Endodermal cell (in vitro differentiated cells): ENCODE data around the gene CD27. TPM values are rescaled to one million over a fixed set of nuclear protein-coding genes. Genes with fewer than 3 reads are reported as not detected.

Experiments
- DNase-seq: peaks from one replicate; pipeline ENCODE4 v3.0.0-alpha.2; 2017
- H3K27ac ChIP-seq: 2 replicates; pipeline ENCODE4 v1.5.1; 2013; ENCODE audit warnings: mild to moderate bottlenecking, low read depth, low read length, moderate library complexity
- H3K27me3 ChIP-seq: 2 replicates; pipeline ENCODE4 v1.6.1; 2013; ENCODE audit warnings: mild to moderate bottlenecking, low read length, moderate library complexity; ENCODE audit not compliant: insufficient read depth, control insufficient read depth, poor library complexity, severe bottlenecking
- H3K36me3 ChIP-seq: 2 replicates; pipeline ENCODE4 v1.7.0; 2013; ENCODE audit warnings: mild to moderate bottlenecking, low read length, moderate library complexity; ENCODE audit not compliant: control insufficient read depth, insufficient read depth
- H3K4me1 ChIP-seq: one replicate; pipeline ENCODE4 v1.7.0; 2013; ENCODE audit warnings: low read length; ENCODE audit not compliant: control insufficient read depth, insufficient read depth
- H3K4me3 ChIP-seq: 2 replicates; pipeline ENCODE4 v1.5.1; 2013; ENCODE audit warnings: mild to moderate bottlenecking, low read length, moderate library complexity
- H3K9ac ChIP-seq: 2 replicates; pipeline ENCODE4 v1.6.1; 2013; ENCODE audit warnings: mild to moderate bottlenecking, low read length, moderate library complexity; ENCODE audit not compliant: poor library complexity, severe bottlenecking; ENCODE audit errors: extremely low read depth
- H3K9me3 ChIP-seq: 2 replicates; pipeline ENCODE4 v1.6.1; 2013; ENCODE audit warnings: mild to moderate bottlenecking, low read length, moderate library complexity; ENCODE audit not compliant: control insufficient read depth
- H3K27ac Mint-ChIP-seq: 2 replicates; pipeline ENCODE4 v1.8.0; 2020; ENCODE audit warnings: mixed read lengths
- H3K27me3 Mint-ChIP-seq: 2 replicates; pipeline ENCODE4 v1.8.0; 2021; ENCODE audit warnings: mild to moderate bottlenecking, mixed read lengths; ENCODE audit not compliant: insufficient read depth
- H3K36me3 Mint-ChIP-seq: 2 replicates; pipeline ENCODE4 v1.8.0; 2020; ENCODE audit warnings: low read depth, mixed read lengths
- H3K4me1 Mint-ChIP-seq: 2 replicates; pipeline ENCODE4 v1.8.0; 2020; ENCODE audit warnings: mixed read lengths
- H3K4me3 Mint-ChIP-seq: 2 replicates; pipeline ENCODE4 v1.8.0; 2020; ENCODE audit warnings: mild to moderate bottlenecking, moderate library complexity, mixed read lengths
- H3K9me3 Mint-ChIP-seq: 2 replicates; pipeline ENCODE4 v1.8.0; 2020; ENCODE audit warnings: mild to moderate bottlenecking, mixed read lengths
- WGBS, 2 experiments: methylation state at CpG; one replicate each; pipeline versions ENCODE4 v1.1.5 to v1.1.7; 2013; ENCODE audit warnings: missing lambda C conversion rate in 2 of 2, mixed read lengths in 1 of 2; ENCODE audit not compliant: insufficient coverage in 1 of 2, insufficient read length in 1 of 2; 5-methylcytosine and 5-hydroxymethylcytosine counted together
- total RNA-seq, 2 donors: library from RNA; stranded (reverse); fragmentation: NEBNext Ultra II Directional in 1 of 2; extraction: Animal tissue kit (Norgen Biotek cat#: 25700) in 1 of 2; gene quantifications; 2 replicates in 1 of 2; 3 replicates in 1 of 2; pipeline ENCODE4 v1.2.1, GENCODE V29; 2021
- TF ChIP-seq, protein P1 (sequence below): fragments of 200-600 bp; sonication (generic); conservative IDR thresholded peaks from 2 replicates; pipeline ENCODE4 v1.5.0; 2021; ENCODE audit warnings: antibody characterized with exemption, mild to moderate bottlenecking

Gene CD27
- total RNA-seq, 2 donors from 2014 or later: 0.44 TPM; not detected in 1

DNA sequence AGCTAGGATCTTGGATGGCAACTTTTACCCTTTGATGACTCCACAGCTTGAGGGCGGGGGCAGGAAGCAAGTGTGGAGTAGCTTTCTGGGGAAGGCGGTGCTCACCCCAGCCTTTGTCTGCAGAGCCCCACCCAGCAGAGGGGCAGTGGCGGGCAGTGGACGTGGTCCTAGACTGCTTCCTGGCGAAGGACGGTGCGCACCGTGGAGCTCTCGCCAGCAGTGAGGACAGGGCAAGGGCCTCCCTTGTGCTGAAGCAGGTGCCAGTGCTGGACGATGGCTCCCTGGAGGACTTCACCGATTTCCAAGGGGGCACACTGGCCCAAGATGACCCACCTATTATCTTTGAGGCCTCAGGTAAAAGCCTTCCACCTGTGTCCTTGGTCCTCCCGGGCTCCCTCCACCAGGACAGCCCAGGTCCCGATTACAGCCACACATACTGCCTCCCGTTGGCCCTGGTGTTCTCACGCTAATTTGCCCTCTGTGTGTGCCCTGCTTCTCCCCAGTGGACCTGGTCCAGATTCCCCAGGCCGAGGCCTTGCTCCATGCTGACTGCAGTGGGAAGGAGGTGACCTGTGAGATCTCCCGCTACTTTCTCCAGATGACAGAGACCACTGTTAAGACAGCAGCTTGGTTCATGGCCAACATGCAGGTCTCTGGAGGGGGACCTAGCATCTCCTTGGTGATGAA, 8.3 kb downstream of the CD27 start:
- no peak for DNase-seq
- WGBS, 2 experiments: 95 to 96% methylated on average over 14 to 17 of the region's 17 CpGs
- Mint-ChIP-seq H3K27me3 (no peaks in the 10 kb centered on the region), H3K36me3 (no peaks in the 10 kb centered on the region), H3K9me3 (no peaks in the 10 kb centered on the region), H3K27ac (no peak overlapping the region), H3K4me3 (no peak overlapping the region), H3K4me1 (peaks cover 30% of the 10 kb centered on the region)
- no peak overlapping the region for H3K27ac ChIP-seq
- no peak overlapping the region for H3K4me3 ChIP-seq
- no peaks in the 10 kb centered on the region for H3K27me3 ChIP-seq
- H3K36me3 ChIP-seq: no peaks in the 10 kb centered on the region
- TF ChIP-seq, protein P1, sequence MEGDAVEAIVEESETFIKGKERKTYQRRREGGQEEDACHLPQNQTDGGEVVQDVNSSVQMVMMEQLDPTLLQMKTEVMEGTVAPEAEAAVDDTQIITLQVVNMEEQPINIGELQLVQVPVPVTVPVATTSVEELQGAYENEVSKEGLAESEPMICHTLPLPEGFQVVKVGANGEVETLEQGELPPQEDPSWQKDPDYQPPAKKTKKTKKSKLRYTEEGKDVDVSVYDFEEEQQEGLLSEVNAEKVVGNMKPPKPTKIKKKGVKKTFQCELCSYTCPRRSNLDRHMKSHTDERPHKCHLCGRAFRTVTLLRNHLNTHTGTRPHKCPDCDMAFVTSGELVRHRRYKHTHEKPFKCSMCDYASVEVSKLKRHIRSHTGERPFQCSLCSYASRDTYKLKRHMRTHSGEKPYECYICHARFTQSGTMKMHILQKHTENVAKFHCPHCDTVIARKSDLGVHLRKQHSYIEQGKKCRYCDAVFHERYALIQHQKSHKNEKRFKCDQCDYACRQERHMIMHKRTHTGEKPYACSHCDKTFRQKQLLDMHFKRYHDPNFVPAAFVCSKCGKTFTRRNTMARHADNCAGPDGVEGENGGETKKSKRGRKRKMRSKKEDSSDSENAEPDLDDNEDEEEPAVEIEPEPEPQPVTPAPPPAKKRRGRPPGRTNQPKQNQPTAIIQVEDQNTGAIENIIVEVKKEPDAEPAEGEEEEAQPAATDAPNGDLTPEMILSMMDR: no peak
- H3K4me1 ChIP-seq: peaks cover 16% of the 10 kb centered on the region
- H3K9me3 ChIP-seq: no peaks in the 10 kb centered on the region
- no peak overlapping the region for H3K9ac ChIP-seq

DNA sequence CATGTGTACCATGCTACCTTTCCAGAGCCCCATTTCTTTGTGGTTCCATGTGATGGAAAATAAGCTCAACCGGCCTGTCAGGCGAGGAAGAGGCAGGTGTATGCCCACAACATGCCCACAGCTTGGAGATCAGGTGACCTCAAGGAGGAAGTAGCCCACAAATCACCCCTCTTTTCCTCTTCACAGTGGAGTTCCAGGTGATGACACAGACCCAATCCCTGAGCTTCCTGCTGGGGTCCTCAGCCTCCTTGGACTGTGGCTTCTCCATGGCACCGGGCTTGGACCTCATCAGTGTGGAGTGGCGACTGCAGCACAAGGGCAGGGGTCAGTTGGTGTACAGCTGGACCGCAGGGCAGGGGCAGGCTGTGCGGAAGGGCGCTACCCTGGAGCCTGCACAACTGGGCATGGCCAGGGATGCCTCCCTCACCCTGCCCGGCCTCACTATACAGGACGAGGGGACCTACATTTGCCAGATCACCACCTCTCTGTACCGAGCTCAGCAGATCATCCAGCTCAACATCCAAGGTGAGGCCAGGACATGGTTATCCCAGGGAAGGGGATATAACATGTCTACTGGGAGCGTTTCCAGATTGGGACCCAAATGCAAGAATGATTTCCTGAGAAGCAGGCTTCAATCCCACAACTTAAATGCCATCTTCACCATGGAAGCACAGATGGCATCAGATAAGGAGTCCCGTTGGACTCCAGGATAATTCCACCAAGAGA, 12.6 kb downstream of the CD27 start:
- Mint-ChIP-seq H3K27me3 (no peaks in the 10 kb centered on the region), H3K27ac (no peak overlapping the region), H3K36me3 (peaks cover 33% of the 10 kb centered on the region), H3K4me1 (peaks cover 5% of the 10 kb centered on the region), H3K9me3 (no peaks in the 10 kb centered on the region), H3K4me3 (no peak overlapping the region)
- no peak for DNase-seq
- H3K4me3 ChIP-seq: no peak overlapping the region
- H3K4me1 ChIP-seq: no peaks in the 10 kb centered on the region
- H3K27ac ChIP-seq: no peak overlapping the region
- H3K27me3 ChIP-seq: no peaks in the 10 kb centered on the region
- H3K36me3 ChIP-seq: peaks cover 8% of the 10 kb centered on the region
- TF ChIP-seq, protein P1: no peak
- H3K9me3 ChIP-seq: no peaks in the 10 kb centered on the region
- H3K9ac ChIP-seq: no peak overlapping the region
- 92 to 100% methylated on average over 11 to 12 of the region's 12 CpGs for WGBS, 2 experiments

DNA sequence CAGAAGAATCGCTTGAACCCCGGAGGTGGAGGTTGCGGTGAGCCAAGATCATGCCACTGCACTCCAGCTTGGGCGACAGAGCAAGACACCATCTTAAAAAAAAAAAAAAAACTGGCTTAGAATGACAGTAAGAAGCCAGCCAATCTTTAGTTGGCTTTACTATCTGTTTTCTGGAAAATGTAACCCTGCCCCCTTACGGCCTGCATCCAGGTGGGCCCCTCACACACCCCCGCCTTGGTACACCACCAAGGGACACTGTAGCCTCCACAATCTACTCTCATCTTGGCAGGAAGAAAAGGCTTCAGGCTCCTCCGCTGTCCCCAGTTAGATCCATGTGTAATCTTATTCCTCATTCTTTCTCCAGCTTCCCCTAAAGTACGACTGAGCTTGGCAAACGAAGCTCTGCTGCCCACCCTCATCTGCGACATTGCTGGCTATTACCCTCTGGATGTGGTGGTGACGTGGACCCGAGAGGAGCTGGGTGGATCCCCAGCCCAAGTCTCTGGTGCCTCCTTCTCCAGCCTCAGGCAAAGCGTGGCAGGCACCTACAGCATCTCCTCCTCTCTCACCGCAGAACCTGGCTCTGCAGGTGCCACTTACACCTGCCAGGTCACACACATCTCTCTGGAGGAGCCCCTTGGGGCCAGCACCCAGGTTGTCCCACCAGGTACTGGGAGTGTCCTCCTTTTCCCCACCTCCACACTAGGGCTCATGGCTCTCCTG, 13.7 kb downstream of the CD27 start:
- Mint-ChIP-seq H3K27ac (no peak overlapping the region), H3K9me3 (no peaks in the 10 kb centered on the region)
- H3K9ac ChIP-seq: no peak overlapping the region

More for the DNA sequence above, 13.7 kb downstream of the CD27 start:
- no peaks in the 10 kb centered on the region for H3K27me3 ChIP-seq
- H3K27me3 Mint-ChIP-seq: no peaks in the 10 kb centered on the region
- no peak for DNase-seq
- H3K36me3 ChIP-seq: peaks cover 9% of the 10 kb centered on the region
- 90 to 92% methylated on average over 9 to 14 of the region's 14 CpGs for WGBS, 2 experiments
- TF ChIP-seq, protein P1: no peak
- no peaks in the 10 kb centered on the region for H3K9me3 ChIP-seq
- no peak overlapping the region for H3K27ac ChIP-seq
- peaks cover 41% of the 10 kb centered on the region for H3K36me3 Mint-ChIP-seq
- H3K4me1 Mint-ChIP-seq: no peaks in the 10 kb centered on the region
- H3K4me3 Mint-ChIP-seq: no peak overlapping the region
- H3K4me3 ChIP-seq: no peak overlapping the region
- no peaks in the 10 kb centered on the region for H3K4me1 ChIP-seq
